Epithelial cell of umbilical artery (primary cell): ENCODE measurements around the gene ELOVL7. TPM values are rescaled to one million over a fixed set of nuclear protein-coding genes. Genes with fewer than 3 reads are reported as not detected.

Source experiments
- total RNA-seq: library from RNA; depleted of rRNA; stranded (reverse); fragments of >200 nt; gene quantifications from 2 replicates; pipeline ENCODE4 v1.2.3, GENCODE V29; 2014

Gene ELOVL7
- total RNA-seq = under 0.01 and 0.61 TPM in 2 replicates

DNA sequence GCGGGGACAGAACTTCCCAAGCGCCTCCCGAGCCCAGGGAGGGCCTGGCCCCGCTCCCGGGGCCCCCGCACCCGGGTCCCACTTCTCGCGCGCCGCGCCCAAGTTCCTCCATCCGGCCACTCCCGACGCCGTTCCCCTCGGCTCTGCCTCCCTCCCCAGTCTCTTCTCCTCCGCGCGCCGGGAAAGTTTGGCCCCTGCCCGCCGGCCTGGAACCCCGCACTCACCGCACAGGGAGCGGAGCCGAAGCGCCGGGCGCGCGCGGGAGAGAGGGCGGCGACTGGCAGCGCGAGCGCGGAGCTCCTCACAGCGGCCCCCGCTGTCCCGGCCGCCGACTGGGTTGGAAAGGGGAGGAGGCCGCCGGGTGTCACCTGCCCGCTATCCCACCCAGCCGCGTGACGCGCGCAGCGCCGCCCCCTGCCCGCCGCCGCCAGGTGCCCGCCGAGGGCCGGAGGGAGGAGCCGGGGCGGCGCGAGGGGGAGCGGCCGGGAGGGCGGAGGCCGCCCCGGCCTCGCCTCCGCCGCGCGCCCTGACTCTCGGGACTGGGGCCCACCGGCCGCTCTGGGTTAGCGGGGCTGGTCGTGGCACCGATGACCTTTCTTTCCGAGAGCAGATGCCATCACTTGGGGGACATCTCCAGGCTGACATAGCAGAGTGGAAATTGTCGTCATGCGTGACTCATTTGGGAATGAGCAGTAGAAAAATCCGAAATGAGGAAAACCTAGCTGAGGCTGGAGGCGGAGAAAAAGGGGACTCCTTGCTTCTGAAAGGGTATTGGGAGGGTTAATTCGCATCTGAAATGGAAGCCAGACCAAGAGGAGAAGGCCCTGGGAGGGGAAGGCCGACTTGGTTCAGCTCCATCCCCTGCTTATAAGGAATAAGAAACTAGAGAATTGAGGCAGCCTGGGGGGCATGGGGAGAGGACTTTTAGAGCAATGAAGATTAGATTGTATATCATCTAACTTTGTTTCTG is at the start of gene ELOVL7:
Gene ELOVL7 (minus strand): TSS at position 334 of the 970 bp plus-strand sequence. CDS start 56,872 bp downstream, outside the sequence.

Other genes starting within 250 kb of the ELOVL7 start
- gene DEPDC1B, start 144.1 kb downstream of the ELOVL7 start, total RNA-seq = 14.3 and 17.3 TPM in 2 replicates
- 16.7 and 25.0 TPM in 2 replicates for gene ERCC8, start 100.8 kb upstream of the ELOVL7 start, total RNA-seq
- 39.3 and 49.1 TPM in 2 replicates for gene NDUFAF2, start 100.9 kb upstream of the ELOVL7 start, total RNA-seq